ENCODE measurements around the gene TOP2B. TPM values are rescaled to one million over a fixed set of nuclear protein-coding genes. Genes with fewer than 3 reads are reported as not detected.

TOP2B gene
- polyA plus RNA-seq, 1 of the 3 experiments (the other 2 are of a cell fraction) = 20.4 TPM

DNA sequence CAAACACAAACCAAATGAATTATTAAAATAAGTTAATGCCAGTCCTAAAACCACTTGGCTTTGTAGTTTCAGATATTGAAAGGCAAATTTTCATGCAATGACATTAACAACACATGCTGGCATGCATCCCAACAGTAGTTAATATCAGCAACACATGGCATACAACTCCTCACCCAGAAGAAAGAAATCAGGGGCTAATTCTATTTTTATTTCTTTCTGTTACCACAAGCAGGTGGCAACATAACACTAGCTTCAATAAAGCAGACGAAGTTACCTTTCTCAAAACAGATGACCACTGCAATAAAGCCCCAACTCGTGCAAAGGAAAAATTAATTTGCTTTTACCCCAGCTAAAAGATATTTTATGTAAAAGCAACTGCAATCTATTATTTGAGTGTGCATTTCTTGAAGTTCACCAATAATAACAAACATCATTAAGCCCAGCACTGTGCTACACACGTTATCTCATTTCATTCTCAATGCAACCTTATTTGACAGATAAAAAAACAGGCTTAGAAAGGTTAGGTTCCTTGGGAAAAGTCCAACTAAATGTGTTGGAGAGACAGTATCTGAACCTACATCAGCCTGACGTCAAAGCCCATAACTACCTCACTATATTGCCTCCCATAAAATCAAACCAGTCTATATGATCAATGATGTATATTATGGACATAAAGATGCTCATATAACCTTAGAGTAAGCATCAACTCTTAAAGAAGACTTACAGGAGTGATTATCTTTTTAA lies 2.8 kb downstream of the TOP2B start:
- ChIA-PET CTCF (interaction anchor here (0.6 to 3.8 kb wide), 7 partner anchors 13 to 1049 kb away, joined by 3 to 25 read pairs (median 3); partner anchors contain the start of gene OXSM), POLR2A (no interaction called here)
- 48% methylated on average over 4 of the region's 4 CpGs for WGBS (ENCODE audit: low lambda C conversion rate)
- Histone ChIP-seq H3K4me3 (ENCODE audit: low read depth in 2 of 2, low read length in 1 of 2) (peak overlapping the region; percentile 88 to 96; a peak in 3 of 4 replicates), H3K4me2 (peak overlapping the region; percentile 83), H3K9ac (0 out of 2 replicates have a peak overlapping the region, but pooled peaks have one; percentile 84), H3K9me2 (no peaks in the 10 kb centered on the region), H2AFZ (ENCODE audit: low read depth) (no peak overlapping the region), H3K79me2 (ENCODE audit: insufficient read depth) (peaks cover 73% of the 10 kb centered on the region), H3K9me3 (no peaks in the 10 kb centered on the region), H3F3A (replicated peaks; ENCODE audit: insufficient read depth) (peaks cover 5% of the 10 kb centered on the region), H3K27me3 (ENCODE audit: insufficient read depth) (no peaks in the 10 kb centered on the region), H3K27ac (ENCODE audit: low read depth in 2 of 2, low read length in 1 of 2) (peak overlapping the region in 1 of 2 experiments; percentile 60; a peak in 2 of 4 replicates), H4K20me1 (ENCODE audit: insufficient read depth) (peaks cover 60% of the 10 kb centered on the region), H3K36me3 (replicated peaks in 1 of 2; ENCODE audit: control insufficient read depth in 1 of 2, insufficient read depth in 2 of 2, low read length in 1 of 2) (peaks cover 0 to 11% of the 10 kb centered on the region in 2 experiments), H3K4me1 (ENCODE audit: control insufficient read depth in 1 of 2, insufficient read depth in 2 of 2, low read depth in 1 of 2, low read length in 1 of 2) (peaks cover 6 to 22% of the 10 kb centered on the region in 2 experiments)
- DNase-seq = peak; percentile 37
- no peak for TF ChIP-seq EZH2phosphoT487 (IDR thresholded peaks at IDR 0.05; ENCODE audit: borderline replicate concordance, low read depth)
- no peak for TF ChIP-seq RXRA (IDR thresholded peaks at IDR 0.05; ENCODE audit: borderline replicate concordance, low read depth)
- TF ChIP-seq, protein P1, sequence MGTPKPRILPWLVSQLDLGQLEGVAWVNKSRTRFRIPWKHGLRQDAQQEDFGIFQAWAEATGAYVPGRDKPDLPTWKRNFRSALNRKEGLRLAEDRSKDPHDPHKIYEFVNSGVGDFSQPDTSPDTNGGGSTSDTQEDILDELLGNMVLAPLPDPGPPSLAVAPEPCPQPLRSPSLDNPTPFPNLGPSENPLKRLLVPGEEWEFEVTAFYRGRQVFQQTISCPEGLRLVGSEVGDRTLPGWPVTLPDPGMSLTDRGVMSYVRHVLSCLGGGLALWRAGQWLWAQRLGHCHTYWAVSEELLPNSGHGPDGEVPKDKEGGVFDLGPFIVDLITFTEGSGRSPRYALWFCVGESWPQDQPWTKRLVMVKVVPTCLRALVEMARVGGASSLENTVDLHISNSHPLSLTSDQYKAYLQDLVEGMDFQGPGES (IDR thresholded peaks at IDR 0.05; ENCODE audit: low read depth, low read length) = no peak
- TF ChIP-seq, protein P2, sequence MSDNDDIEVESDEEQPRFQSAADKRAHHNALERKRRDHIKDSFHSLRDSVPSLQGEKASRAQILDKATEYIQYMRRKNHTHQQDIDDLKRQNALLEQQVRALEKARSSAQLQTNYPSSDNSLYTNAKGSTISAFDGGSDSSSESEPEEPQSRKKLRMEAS (IDR thresholded peaks at IDR 0.05; ENCODE audit: low read depth) = no peak
- no peak for TF ChIP-seq FOXM1 (IDR thresholded peaks at IDR 0.05; ENCODE audit: low read depth)
- TF ChIP-seq CHD2 (IDR thresholded peaks at IDR 0.05; ENCODE audit: low read length, partially characterized antibody) = no peak
- peak; percentile 24; the same call in 1 of the 2 replicates for TF ChIP-seq RCOR1 (IDR thresholded peaks at IDR 0.05; ENCODE audit: low read length)
- no peak for TF ChIP-seq TAF1 (IDR thresholded peaks at IDR 0.05; ENCODE audit: borderline replicate concordance, low read depth, low read length)
- no peak for TF ChIP-seq SIN3A (IDR thresholded peaks at IDR 0.05; ENCODE audit: borderline replicate concordance, low read depth, low read length)
- no peak for TF ChIP-seq USF2 (IDR thresholded peaks at IDR 0.05; ENCODE audit: borderline replicate concordance, low read depth, low read length)
- no peak for TF ChIP-seq MEF2A (IDR thresholded peaks at IDR 0.05; ENCODE audit: borderline replicate concordance, low read depth)
- TF ChIP-seq TCF12 (IDR thresholded peaks at IDR 0.05) = no peak
- no peak for TF ChIP-seq RFX5 (IDR thresholded peaks at IDR 0.05; ENCODE audit: low read length)
- TF ChIP-seq ZBTB33 (IDR thresholded peaks at IDR 0.05; ENCODE audit: borderline replicate concordance, low read depth) = no peak
- peak; percentile 51 for TF ChIP-seq RAD21 (IDR thresholded peaks at IDR 0.05; ENCODE audit: low read length)
- no peak for TF ChIP-seq FOSL2 (IDR thresholded peaks at IDR 0.05; ENCODE audit: borderline replicate concordance, low read depth)
- no peak for TF ChIP-seq ELF1 (IDR thresholded peaks at IDR 0.05)
- no peak for TF ChIP-seq REST (IDR thresholded peaks at IDR 0.05; ENCODE audit: low read depth, low read length)
- peak; percentile 90 for TF ChIP-seq MXI1 (IDR thresholded peaks at IDR 0.05; ENCODE audit: low read depth, low read length)
- TF ChIP-seq GATA2 (CRISPR knock-in tag; IDR thresholded peaks at IDR 0.05) = peak; percentile 17; the same call in 1 of the 2 replicates
- TF ChIP-seq SMC3 (IDR thresholded peaks at IDR 0.05; ENCODE audit: low read depth, low read length) = no peak
- TF ChIP-seq TEAD4 (IDR thresholded peaks at IDR 0.05; ENCODE audit: borderline replicate concordance, insufficient read depth) = no peak
- TF ChIP-seq JUND (IDR thresholded peaks at IDR 0.05) = no peak
- no peak for TF ChIP-seq NFIC (IDR thresholded peaks at IDR 0.05; ENCODE audit: borderline replicate concordance)

Measured in SK-N-SH (cell line).